T-helper 1 cell treated with Interleukin-12 subunit alpha and Interleukin-12 subunit beta and Interleukin-4 antibody, amounts not matched to agents 30 ng/mL and 1 ng/mL, for 36 hours (primary cell): Measurements from ENCODE around the gene C5orf22. TPM values are rescaled to one million over a fixed set of nuclear protein-coding genes. Genes with fewer than 3 reads are reported as not detected.
"Not testable (repeated sequence)": the region's sequence is repeated elsewhere in the genome, so short reads cannot be mapped to it uniquely, and the experiment has no call there.

Source experiments
- intact Hi-C: fragments of 100-400 bp; cut with micrococcal nuclease; formaldehyde crosslinking; loops from one replicate; pipeline ENCODE4 v1.15.1; 2024
- total RNA-seq: library from RNA; stranded (reverse); gene quantifications from 2 replicates; pipeline ENCODE4 v1.2.3, GENCODE V29; 2022

C5orf22 gene
- total RNA-seq, 1 donor from 2014 or later = 26.2 TPM

DNA sequence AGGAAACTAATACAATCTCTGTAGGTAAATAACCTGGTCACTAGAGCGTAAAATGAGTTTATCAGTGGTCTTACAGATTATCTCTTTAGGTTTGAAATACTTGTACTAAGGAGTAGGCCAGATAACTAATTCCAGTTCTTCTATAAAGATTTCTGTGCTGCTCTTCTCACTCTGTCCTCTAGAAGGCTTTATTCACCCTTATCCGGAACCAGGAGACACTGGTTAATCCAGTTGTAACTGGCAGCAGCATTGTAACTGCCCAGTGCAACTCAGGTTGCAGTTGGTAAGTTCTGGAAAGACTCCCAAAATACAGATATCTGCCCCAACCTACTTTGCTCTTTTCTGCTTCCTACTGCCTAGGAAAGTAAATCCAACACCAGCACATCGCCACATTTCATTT is 19.8 kb downstream of the C5orf22 start:
- intact Hi-C loops = no loop called here

DNA sequence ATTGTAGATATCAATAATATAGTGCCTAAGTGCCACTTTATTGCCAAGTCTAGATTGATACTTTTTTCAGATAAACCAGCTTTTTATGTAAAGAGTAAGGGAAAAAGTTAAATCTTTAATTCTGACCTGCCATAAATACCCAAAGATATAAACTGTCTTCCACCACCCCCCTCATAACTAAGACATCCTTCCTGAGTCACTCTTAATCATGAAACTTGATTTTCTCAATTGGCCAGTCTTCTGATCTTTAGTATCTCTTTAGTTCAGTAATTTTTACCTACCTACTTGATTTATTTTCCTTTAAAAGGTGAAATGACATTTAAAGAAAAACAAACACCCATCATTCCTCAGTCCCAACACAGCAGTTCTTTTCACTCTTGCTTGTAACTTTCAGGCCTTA is 21.8 kb downstream of the C5orf22 start:
- intact Hi-C loops = no loop called here

DNA sequence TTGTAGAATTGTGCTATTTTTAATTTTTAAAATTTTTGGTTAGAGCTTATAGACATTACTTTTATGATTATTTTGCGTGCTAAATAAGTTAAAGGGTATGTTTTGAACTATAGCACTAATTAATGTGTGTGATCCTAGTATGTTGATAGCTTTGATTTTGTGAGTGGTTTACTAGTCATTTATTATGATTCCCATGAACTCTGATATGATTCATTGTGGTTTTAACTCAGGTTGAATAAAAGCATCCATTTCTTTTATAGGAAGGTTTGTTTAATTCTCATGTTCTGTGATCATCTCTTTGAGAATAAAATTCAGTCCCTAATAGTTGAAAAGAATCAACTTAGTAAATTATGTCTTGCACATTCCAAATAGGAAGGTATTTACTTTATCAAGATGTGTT is 22.5 kb downstream of the C5orf22 start:
- intact Hi-C loops = no loop called here

DNA sequence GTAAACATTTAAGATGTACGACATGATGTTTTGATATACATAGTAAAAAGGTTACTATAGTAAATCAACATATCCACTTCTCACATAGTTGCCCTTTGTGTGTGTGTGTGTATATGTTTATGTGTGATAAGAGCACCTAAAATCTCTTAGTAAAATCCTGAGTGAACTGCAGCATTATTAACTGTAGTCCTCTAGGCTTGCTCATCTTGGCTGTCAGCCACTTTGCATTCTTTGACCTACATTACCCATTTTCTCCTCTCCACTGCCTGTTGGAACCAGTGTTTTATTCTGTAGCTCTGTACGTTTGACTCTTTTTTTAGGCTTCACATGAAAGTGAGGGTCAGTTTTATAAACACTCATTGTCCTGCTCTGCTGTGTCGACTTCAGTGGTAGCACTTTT is 24.4 kb downstream of the C5orf22 start:
- intact Hi-C loops = no loop called here

DNA sequence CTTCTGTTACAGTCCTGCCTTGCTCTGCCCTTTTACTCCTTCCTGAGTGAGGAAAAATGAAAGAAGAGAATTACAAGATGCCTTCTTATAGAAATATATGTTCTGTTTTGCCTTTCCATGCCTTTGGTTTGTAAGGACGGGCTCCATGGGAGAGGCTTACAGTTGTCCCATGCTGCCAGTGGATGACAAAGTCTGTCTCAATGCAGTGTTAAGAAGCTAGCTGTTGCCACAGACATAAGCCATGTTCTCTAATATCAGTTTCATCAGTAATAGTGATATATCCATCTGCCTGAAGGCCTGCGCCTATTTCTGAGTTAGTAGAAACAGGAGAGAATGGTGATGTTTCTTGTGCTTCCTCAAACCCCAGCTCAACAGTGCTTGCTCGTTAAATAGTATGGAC is 27.8 kb downstream of the C5orf22 start:
- intact Hi-C loops = no loop called here

DNA sequence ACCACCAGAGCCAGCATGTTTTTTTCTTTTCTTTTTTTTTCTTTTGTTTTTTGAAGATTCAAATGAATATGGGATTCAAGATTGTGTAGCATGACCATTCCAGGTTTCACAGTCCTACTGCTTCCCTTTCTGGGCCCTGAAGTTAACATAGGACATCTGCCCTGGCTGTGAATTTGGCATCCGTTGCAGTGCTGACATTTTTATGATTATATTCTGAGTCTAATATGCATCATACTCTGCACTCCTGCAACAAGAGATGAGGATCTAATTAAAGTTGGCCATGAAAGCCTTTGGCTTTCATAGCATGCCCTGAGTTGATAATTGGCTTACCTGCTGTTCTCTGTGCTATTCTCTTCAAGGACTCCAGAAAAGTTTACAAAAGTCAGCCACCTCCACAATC is 29.8 kb downstream of the C5orf22 start:
- intact Hi-C loops = no loop called here

DNA sequence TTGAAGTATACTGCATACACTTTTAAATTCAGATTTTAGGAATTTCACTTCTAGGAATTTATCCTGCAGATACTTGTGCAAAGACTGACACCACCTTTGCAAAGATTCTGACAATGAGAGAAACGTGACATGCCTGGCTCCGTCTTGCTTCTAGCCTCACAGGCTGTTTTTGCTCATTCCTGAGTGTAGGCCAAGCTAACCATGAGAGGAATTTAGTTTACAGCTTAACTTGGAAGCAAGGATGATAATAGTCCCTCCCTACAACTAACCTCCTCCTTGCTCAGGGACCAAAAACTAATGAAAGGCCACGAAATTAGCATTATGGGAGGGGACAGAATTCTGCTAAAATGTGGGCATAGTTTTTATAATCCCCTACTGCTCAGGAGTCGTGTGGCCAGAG is 31.1 kb downstream of the C5orf22 start:
- intact Hi-C loops = no loop called here

DNA sequence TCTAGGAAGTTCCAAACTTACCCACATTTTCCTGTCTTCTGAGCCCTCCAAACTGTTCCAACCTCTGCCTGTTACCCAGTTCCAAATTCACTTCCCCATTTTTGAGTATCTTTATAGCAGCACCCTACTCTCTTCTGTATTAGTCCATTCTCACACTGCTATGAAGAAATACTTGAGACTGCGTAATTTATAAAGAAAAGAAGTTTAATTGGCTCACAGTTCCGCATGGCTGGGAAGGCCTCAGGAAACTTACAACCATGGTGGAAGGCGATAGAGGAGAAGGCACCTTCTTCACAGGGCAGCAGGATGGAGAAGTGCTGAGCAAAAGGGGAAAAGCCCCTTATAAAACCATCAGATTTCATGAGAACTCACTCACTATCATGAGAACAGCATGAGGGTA is 34.3 kb downstream of the C5orf22 start:
- intact Hi-C loops = not testable (repeated sequence)

DNA sequence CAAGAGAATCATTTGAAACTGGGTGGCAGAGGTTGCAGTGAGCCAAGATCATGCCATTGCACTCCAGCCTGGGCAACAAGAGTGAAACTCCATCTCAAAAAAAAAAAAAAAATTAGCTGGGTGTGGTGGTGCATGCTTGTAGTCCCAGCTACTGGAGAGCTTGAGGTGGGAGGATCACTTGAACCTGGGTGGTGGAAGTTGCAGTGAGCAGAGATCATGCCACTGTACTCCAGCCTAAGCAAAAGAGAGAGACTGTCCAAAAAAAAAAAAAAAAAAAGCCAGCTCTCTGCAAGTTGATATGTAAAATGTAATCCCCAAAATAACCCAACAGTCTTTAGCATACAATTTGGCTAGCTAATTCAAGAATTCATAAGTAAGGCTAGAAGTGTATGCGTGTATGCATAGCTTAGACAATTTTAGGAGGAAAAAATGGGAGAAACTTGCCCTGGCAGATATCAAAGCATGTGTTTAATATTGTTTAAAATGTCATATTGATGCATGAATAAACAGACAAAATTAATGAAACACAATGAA is 36.3 kb downstream of the C5orf22 start:
- intact Hi-C loops = no loop called here

DNA sequence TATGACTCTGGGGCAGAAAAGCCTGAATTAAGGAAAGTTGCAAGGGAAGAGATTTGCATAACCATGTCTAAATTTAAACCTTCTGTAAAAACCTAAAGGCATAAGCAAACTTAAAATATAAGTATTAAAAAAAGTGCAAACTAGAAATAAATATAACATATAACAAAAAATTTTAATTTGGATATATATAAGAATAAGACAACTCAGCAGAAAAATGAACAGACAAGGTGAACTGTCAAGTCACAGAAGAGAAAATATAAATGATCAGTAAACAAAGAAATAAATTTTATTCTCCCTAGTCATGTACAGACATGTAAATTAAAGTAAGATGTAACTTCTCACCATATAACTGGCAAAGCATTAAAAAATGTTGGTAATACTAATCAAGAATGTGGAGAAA is 37.0 kb downstream of the C5orf22 start:
- intact Hi-C loops = no loop called here

DNA sequence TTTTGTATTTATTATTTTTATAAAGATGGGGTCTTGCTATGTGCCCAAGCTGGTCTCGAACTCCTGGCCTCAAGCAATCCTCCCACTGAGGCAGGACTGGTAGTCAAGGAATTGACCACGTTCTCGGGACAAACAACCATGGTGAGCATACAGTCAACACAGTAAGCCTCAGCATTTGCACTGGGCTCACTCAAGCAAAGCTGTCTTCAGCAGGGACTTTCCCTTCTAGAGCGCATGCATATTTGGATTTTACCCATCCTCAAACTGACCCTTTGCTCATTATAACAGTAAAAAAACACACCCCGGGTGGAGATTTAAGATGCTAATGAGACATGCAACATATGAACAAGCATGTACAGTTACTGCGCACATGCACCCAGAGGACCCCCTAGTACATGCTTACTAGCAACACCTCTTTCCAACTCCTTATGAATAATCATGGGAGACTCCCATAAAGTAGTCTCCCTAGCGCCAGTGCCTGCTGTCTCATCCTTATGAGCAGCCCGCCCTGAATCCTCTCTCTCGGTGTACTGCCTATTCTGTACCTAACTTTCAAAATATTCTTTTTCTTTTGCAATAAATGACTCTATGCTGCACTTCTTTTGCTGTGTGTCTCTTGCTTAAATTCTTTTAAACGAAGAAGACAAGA is 41.5 kb downstream of the C5orf22 start:
- intact Hi-C loops = no loop called here

DNA sequence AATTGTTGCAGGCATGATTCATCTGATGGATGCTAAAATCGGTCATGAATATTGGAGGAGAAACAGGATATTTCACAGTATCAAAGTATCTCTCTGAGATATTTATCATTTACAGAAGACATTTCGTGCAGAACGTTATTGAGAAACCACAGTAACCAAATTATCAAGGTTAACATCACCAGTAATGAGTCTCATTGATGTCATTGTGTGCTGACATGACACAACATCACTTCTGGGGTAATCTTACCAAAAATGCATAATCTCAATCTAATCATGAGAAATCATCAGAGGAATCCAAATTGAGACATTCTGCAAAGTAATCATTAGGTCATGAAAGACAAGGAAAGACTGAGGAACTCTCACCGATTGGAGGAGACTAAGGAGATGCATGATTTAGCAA is 42.7 kb downstream of the C5orf22 start:
- intact Hi-C loops = no loop called here

DNA sequence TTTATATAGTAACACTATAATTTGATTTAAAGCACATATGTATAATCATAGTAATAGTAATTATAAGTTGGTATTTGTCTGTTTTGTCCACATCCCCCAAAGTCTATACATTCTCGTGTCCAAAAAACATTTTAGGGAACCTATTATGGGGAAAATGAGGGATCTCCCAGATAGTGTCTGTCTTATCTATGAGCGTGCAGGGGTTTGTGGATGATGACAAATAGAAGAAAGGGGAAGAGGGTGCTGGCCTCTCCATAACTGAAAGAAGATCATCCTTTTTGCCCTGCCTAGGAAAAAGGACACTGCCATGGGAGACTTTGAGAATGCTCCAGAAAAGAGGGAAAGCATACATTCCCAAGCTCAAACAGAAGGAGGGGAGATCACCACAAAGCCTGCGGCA is 45.3 kb downstream of the C5orf22 start:
- intact Hi-C loops = no loop called here

DNA sequence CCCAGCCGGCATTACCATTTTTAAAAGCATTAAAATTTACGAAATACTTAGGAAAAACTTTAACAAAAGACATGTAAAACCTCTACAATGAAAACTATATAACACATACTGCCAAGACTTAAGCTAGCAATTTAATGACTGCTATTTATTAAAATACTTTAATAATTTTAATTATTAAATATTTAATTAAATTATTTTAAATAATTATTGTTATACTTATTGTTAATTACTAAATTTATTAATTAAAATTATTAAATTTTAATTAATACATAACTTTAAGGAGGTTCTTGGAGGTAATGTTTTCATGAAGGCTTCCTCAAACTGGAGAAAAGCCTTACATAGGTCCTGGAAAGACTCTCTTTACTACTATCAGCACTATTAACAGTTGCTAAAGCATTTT is 47.5 kb downstream of the C5orf22 start:
- intact Hi-C loops = no loop called here

DNA sequence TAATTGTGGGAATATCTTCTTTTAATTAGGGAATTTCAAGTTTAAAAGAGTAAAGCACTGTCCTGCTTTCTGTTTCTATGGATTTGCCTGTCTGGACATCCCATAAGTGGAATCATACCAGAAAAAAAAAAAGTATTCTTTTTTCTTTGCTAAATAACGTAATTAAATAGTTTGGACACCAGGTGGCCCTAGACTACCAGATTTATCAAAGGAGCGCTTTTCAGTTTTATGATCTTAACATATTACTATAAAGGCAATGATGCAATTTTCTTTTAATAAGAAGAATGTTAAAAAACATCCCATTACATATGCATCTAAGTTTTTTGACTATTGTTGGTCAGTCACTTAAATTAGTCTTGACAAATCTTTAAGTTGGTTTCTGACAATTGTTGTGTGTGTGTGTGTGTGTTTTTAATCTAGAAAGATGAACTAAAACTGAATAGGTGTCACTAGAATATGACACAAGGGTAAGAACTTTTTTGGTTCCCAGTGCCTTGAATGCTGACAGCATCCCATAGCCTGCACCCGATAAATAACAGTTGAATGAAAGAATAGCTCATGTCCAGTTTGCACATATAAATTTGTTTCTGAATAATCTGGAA is 49.5 kb downstream of the C5orf22 start:
- intact Hi-C loops = loop anchor here (1.0 kb wide), 4 partner anchors 228 to 748 kb away; no protein-coding TSS in a partner anchor

DNA sequence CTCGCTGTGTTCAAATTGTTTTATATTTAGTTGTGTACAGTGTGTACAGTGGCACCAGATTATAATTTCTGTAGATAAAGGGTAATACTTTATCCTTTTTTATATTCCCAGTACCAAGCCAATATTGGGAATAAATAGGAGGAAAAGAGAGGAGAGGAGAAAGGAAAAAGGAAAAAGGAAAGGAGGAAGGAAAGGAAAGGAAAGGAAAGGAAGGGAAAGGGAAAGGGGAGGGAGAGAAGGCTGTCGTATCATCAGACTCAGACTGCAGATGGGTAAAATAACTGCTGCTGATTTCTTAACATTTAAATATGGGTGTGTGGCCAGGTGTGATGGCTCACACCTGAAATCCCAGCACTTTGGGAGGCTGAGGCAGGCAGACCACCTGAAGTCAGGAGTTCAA is 51.0 kb downstream of the C5orf22 start:
- intact Hi-C loops = no loop called here

DNA sequence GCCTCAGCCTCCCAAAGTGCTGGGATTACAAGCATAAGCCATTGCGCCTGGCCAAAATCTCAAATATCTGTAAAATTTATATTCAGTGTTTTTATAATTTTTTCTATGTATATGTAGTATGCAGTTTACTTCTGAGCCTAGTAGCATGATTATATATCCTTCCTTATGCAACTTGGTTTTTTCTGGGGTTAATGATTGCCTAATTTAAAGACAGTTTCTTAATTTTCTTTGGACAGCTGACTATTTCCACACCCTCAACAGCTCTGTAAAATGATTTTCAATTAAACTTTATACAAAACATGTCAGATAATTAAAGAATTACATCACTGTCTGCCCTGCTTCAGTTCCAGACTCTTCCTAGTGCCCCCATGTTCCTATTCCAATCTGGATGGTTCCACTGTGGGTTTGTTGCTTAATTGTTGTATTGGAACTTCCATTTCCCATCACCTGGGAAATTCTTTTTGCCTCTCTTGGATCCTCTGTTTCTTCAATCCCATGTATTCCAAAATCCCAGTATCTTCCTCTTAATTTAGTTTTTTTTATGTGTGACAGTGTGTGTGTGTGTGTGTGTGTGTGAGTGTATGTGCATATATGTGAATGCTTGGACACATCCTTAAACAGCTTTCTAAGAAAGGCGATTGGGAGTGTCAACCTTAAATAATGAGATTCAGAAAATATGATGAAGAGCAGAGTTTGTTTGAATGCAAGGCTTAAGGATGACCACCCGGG is 53.2 kb downstream of the C5orf22 start:
- intact Hi-C loops = no loop called here

DNA sequence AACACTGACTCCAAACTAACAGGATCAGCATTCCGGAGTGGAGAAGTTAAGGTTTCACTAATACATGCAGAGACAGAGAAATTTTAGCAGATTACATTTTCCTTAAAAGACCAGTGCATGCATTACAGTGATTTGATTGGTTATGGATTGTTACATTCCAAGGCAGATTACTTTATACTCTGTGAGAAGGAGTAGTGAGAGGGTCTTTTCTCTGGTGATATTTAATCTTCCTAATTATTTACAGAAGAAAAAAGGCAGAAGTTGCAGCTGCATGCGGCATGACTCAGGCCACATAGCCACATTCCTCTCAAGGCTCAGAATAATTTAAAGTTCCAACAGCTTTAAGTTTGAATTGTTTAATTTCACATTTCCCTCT is 53.8 kb downstream of the C5orf22 start:
- intact Hi-C loops = no loop called here

DNA sequence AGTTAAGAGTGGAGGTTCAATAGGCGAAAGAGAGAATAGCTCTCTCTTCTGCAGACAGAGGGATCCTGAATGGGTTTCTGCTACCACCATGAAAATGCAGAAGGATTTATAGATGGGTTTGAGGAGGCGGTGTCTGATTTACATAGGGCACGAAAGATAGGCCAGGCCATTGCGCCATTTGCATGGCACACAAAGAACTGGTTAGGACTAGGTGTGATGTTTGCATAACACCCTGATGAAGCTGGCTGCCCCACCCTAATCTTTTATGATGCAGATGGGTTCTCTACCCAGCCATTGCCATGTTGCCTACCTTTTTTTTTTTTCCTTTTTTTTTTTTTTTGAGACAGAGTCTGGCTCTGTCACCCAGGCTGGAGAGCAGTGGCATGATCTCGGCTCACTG is 55.4 kb downstream of the C5orf22 start:
- intact Hi-C loops = no loop called here

DNA sequence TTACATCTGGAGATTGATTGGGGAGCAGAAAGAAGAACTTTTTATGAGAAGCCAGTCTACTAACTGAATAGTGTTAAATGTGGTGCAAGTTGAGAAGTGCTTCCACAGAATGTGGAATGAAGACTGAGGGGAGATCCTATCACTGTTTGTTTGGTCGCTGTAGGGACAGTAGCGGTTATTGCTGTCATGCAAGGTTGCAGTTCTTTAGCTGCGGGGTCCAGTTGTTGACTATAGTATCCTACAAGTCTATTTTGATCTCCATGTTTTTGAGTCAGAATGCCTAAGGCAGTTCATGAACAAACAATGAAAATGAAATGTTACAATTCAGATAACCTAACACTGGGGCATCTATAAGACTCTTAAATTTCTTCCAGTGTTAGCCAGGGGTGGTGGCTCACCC is 61.6 kb downstream of the C5orf22 start:
- intact Hi-C loops = no loop called here

DNA sequence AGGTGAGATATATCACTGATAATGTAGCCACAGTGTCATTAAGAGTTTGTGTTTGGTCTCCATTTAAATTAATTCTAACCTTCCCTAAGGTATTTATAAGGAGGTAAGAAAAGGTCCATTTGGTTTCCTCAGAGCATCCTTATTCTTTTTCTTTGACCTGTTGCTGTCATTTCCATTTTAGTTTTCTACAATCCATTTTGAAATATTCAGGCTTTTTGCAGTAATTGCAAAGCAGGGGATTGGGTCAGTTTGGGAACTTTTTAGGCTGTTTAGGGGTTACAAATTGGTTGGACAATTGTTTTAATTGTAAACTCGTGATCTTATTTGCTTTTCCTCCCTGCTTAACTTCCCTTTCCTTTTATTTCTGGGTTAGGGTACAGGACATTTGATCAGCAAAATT is 64.3 kb downstream of the C5orf22 start:
- intact Hi-C loops = no loop called here
